Inferior parietal cortex (tissue), 1 donor: Measurements from ENCODE around the gene PLXNA4.

Source experiments
- DNase-seq: peaks from one replicate; pipeline ENCODE4 v3.0.0-alpha.2; 2016; ENCODE audit errors: extremely low spot score

The PLXNA4 gene

DNA sequence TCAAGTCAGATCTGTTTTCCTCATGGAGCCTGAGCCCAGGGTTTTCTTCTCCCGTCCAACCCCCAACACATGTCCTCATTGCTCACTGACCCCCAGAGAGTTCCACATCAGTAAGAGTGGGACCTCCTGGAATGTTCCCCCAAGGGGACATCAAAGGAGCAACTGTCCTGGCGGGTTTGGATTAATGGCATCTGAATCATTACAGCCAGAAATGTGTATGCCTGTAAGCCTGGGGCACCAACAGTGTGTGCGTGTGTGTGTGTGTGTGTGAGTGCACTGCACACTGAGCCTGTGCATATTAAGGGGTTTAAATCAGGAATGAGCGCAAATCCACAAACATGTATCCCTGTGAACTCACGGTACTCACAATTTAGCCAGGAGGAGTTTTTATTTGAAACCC, 222.3 kb downstream of the PLXNA4 start:
- no peak for DNase-seq

DNA sequence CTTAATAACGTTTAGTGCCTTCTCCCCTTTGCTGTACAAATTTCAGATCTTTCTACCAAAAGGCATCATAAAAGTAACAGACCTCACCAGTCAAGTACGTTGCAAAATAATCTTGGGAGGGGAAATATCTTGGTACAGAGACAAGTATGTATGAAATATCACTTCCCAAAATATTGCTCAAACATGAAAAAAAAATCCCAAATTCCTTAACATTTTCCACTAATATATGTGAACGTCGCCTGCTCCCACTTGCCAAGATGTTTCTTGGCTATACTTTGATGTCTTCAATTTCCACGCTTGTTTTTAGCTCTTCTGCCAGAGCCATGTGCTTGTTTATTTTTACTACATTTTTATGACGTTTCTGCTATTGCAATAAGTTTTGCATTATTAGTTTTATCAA, 223.5 kb downstream of the PLXNA4 start:
- no peak for DNase-seq

DNA sequence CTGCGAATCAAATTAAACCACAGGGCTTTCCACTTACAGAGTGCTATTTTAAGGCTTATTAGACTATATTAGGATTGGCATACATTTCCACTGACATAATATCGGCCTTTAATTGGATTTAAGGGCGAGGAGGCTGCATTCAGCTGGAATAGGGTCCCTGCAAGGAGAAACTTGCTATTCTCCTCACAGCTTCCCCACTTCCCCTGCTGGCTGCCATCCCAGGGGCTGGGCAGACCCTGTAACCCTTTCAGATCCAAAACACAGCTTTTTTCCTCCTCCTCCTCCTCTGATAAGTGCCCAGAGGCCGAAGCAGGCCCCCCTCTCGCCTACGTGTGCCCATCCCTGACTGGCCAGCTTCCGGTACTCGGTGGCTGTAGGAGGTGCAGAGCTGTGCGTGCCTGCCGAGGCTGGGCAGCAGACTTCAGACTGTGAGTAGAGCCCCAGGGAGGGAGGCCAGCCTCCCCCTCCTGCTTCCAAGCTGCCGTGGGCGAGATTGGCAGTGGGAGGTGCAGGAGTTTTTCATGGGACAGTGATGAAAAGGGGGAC, 224.2 kb downstream of the PLXNA4 start:
- no peak for DNase-seq

DNA sequence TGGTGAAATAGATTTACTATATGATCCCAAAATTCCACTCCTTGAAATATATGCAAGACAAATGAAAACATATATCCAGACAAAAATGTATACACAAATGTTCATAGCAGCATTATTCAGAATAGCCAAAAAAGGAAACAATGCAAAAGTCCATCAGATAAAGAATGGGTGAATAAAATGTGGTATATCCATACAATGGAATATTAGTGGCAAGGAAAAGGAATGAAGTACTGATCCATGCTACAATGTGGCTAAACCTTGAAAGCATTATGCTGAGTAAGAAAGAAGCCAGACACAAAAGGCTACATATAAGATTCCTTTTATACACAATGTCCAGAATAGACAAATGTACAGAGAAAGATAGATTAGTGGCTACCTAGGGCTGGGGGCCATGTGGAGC, 225.5 kb downstream of the PLXNA4 start:
- no peak for DNase-seq

DNA sequence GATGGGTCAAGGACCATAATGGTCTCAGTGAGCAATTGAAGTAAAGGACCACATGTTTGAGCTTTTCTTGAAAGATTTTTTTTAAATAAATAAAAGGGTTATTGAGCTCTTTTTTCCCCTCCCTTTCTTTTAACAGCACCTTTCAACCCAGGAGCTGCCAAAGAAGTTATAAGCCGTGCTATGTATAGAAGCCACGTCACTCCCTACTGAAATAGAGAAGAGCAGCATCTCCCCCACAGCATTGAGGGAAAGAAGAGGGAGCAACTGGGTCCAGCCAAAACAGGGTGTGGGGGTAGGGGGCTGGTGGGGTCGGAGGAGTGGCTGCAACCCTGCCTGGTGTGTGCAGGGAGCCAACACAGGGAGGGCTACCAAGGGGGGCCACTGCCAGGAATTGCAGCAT, 227.2 kb downstream of the PLXNA4 start:
- DNase-seq, result no peak

DNA sequence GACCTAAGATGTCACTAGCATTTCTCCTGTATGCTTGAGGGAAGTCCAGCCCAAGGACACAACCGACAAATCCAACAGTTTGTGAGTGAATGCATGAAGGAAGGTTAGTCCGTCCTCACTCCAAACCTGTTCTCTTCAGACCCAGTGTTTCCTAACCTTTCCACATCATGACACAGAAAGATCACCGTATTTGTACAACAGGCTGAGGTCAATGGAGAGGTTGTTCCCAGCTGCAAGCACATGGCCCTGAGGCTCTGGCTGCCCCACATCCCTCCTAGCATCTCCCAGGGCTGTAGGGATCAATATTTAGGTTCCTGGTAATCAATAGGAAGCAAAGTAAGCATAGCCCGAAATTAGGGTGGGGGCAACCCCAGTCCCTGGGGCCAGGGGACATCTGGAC, 227.9 kb downstream of the PLXNA4 start:
- DNase-seq, result no peak

DNA sequence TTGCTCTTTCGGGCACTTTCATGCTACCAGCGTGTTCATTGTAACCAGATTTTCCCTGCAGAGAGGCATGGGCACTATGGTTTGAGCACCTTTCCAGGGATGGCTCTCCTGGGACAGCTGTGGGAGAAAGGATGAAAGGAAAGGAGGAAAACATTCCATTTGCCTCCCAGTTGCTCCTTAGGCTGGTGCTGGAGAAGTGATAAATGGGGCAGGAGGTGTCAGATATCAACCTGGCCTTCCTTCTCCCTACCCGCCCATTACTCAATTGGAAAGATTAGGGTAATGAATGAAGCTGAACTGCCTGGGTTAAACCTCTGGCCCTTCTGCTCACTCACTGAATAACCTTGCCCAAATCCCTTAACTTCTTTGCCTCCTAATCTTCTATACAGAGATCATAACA, 228.4 kb downstream of the PLXNA4 start:
- DNase-seq, result no peak

DNA sequence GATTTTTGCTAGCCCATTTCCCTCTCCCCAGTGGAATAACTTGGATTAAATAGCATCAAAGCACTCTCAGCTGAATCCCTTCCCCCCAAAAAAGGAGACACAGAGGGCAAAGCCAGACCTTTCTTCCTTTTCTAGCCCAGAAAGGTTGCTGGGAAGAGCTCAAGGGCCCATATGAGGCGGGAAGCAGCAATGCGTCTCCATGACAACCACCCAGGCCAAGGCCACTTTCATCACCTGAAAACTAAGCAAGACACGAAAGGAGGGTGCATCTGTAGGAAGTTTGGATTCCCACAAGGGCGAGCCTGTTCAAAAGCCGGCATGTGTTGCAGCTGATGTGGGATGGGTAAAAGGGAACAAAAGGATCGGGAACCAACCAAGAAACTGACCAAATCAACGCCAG, 229.1 kb downstream of the PLXNA4 start:
- no peak for DNase-seq

DNA sequence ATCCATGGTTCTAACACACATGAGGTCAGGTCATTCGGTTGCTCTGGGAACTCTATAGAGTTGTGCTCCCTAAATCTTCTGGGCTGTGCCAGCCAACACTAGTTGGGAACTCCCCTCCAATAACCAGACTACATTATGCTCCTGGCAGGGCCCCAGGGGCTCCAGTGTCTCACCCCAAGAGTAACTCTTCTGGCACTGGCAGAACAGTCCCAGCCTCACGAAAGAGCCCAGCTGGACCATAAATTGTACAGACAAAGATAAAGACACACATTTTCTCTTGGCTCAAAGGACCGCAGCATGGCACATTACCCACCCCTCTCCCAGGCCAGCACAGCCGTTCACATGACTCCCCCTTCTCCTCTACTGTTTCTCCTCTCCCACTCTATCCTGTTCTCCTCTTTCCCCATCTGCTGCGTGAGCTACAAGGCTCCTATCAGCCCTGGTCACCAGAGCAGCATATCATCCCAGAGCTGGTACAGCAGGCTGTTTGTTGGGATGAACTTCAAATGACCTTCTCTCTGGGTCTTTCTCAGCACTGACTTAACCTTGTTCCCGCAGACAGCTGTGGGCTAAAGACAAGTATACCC, 230.6 kb downstream of the PLXNA4 start:
- no peak for DNase-seq

DNA sequence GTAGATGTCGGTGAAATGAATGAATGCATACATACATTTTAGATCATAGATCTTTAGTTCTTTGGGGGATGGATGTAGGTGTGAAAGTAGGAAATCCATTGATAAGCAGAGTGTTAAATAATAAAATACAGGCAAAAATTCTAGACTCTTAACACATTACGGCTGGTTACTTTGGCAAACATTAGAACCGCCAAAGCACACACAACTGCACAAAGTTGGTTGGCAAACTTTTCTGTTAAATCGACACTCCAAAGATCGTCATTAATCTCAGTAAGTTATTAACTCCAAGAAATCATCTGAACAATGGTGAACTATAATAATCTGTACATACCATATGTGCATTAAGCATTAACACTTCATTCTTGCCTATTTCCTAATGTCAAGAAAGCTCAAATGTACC, 231.2 kb downstream of the PLXNA4 start:
- no peak for DNase-seq

DNA sequence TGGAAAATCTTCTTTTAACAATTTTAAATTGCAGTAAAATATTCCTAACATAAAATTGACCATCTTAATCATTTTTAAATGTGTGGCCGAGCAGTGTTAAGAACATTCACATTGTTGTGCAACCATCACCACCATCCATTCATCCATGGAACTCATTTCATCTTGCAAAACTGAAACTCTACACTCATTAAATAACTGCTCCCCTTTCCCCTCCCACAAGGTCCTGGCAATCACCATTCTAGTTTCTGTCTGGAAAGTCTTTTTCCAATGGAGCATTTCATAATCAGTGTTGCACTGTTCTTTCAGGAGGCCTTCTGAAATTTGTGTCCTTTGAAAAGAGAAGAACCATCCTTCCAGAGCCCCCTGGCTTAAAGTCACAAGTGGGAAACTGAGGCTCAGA, 233.1 kb downstream of the PLXNA4 start:
- DNase-seq, result no peak

DNA sequence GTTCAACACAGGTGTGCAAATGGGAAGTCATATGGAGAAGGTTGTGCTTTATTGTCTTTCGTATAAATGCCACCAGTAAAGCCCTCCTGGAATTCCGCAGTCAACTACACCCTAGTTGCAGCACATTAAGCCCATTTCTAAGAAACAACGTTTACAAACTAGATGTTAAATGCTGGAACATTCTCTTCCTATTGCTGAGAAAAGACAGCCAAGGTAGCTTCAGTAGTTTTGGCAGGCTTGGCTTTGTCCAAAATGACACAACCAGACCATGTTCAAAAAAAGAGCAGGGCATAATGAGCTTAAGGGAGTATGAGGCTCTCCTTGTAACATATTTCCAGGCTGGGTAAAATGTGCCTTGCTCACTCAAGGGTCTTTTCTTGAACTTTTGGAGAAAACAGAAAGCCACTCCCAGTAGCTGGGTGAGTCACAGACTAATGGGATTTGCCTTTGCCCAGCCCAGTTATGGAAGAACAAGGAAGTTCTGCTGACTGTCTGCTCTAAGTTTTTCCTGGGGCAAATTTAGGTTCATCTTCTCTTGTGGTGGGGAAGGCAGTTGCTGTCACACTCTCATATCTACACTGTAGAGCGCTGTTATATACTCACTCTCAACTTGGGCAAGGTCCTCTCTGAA, 238.7 kb downstream of the PLXNA4 start:
- no peak for DNase-seq

DNA sequence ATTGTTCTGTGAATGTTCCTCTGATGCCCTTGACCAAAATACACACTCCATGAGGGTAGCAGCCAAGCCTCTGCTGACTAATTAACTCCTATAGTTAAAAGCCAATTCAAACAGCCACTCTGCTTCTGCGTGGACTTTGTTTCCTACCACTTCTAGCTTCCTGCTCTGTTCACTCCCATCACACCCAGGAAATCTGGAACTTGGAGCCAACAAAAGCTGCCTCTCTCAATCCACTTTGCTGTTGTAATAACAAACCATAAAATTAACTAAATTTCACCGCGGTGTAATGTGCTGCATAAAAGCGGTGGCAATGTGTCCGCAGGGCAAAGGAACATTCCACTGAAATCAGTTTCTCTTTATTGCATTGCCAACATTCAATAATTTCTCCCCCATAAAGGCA, 239.5 kb downstream of the PLXNA4 start:
- no peak for DNase-seq

DNA sequence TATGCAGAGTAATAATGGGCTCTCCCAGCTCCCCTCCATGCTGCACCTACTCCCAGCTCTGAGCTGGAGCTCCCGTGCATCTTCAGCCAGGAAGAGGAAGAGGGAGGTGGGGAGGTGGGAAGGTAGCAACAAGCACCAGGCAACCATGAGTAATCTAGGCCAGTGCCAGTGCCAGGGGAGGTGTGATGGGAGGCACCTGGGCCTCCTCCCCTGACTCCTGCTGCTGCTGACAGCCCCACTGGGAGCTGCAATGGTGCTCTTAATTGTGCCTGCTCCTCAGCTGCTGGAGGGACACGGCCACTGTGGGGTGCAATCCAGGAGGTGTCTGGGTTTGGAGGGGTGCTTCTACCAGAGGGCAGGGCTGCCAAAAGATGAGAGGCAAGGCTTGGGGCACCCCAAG, 243.0 kb downstream of the PLXNA4 start:
- no peak for DNase-seq

DNA sequence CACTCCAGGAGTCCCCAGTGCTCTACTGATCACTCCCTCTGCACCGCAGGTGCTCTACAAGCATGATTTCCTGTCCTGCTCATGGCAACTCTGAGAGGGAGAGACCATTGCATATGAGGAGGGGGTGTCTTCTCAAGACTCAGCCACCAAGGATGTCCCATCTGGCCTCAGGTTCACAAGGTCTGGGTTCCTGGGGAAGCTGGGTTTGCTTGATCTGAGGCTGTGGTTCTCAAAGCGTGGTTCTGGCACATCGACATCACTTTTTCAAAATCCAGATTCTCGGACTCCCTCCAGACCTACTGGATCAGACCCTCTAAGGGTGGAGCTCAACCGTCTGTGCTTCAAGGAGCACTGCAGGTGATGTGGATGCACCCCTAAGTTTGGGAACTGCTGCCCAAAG, 247.5 kb downstream of the PLXNA4 start:
- no peak for DNase-seq

DNA sequence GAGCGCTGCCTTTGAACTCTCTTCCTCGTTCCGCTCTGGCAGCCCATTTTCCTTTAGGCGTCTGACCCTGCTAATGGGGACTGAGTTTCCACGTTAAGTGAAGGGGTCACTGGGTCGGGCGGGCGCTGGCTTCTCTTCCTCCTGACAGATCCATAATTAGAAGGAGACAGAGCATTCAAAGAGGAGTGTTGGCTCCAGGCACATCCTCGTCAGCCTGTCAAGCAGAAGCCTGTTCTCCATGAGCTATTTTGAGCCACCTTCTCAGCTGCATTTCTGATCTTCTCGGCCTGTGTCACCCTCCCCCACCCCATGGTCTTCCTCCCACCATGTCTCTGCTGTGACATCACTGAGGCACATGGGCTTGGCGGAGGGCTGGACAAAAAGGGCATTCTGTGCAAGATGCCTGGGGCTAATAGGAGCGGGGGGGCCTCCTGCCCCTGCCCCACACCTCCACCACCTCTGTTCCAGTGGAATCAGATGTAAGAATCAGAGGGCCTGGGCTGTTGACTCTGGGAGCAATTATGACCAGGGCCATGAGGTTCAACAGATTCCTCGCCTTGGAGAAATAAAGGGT, 248.1 kb downstream of the PLXNA4 start:
- DNase-seq, result no peak

DNA sequence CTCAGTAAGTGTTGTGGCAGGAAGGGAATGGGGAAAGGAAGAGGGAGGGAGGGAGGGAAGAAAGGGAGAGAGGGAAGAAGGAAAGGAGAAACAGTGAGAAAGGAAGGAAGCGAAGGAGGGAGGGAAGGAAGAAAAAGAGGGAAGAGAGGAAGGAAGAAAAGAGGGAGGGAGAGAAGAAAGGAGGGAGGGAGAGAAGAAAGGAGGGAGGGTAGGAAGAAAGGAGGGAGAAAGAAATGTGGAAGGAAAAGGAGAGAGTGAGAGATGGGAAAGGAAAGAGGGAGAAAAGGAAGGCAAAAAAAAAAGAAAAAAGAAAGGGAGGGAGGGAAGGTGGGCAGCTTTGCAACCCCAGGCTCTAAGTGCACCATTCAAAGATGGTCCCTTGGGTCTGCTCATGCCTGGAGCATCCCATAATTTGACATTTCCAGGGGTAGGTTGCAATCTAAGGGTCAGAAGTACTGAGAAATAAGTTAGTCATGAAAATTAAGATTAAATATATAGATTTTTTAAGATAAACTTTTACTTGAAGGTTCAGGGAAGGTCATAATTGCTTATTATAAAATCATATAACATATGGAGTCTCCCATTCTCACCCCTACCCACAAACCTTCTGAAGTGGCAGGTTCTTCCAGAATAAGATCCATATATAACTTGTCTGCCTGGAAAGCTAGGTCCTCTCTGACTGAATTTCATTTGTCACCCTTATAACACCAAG, 249.2 kb downstream of the PLXNA4 start:
- DNase-seq, result no peak

DNA sequence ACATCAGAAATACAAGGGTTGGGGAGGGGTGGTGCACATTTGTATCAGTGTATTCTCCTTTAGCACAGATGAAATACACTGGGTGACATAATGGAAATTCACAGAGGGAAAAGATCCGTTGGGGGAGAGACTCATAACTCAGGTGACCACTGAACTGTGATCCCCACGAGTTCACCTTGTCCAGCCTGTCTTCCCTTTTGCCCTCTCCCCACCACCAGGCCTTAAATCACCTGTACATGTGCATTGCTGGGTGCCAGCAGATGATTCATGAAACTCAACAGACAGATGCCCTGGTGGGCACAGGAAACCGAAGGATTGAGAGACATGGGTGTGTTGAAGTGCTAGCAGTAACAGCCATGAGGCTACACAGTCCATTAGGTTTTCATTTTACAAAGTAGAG, 253.3 kb downstream of the PLXNA4 start:
- no peak for DNase-seq

DNA sequence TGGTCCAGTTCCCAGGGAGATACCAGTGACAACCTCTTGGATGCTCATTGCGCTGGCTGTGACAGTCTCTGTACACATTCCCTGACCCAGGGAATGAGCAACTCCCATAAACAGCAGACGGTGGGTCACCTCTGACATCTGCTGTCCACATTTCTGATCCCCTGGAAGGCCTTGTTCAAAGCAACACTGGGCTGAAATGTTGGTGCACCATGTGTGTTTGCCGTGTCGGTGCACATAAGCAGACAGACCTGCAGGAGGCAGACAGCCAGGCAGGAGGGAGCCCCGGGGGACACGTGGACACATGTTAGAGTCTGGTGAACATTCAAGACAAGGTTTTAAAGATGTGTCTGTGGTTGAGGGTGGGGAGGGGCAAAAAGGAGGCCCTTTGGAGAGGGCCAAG, 254.9 kb downstream of the PLXNA4 start:
- no peak for DNase-seq

DNA sequence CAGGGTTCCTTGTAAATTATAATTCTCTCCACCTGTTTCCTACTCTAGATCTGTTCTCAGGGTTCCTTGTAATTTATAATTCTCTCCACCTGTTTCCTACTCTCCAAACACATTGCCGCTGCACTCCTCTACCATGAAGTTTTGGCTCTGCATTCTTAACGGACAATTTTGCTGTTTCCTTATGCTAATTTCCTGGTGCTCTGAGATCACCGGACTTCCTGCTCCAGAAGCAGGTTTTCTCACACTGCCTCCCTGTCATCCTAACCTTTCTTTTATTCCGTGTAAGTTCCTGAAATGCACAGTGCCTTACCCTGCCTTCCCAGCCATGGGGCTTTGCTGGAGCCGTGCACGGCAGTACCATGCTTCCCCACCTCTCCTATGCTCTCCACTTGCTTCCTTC, 256.8 kb downstream of the PLXNA4 start:
- no peak for DNase-seq

DNA sequence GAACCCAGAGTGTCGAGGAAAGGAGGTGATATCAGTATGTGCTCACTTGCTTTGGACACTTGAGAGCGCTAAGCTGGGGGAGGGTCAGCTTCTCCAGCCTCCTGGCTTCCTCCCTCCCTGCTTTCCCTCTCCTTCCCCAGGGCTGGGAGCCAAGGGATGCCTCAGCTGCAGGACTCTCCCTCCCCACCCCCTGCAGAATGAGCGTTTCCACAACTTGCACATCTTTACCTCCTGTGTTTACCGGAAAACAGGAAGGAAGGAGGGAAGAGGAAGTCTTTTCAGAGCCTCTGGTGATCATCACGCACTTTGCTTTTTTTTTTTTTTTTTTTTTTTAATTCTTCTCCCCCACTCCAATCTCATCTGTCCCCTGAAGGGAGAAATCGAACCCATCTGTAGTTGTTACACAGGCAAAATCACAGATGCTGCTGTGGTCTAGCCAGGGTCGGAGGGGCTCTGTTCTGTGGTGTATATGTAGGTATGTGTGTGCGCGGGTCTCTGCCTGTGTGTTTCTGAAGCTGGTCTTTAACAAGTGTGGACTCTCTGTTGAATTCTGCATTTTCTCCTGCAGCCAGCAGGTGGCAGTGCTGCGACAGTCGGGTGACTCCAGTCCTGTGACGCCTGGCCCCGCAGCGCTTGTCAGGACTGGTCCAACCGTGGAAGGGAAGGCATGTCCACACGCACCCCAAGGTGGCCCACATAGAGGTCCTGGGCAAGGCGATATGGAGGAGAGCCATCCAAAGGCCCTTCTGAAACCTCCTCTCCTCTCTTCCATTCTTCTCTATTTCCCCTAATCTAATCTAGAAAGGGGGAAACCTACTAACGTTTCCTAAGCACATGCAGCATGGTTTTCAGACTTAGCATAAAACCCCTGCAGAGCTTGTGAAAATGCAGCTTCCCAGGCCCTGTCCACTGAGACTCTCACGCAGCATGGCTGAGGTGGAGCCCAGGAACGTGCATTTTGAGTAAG, 257.6 kb downstream of the PLXNA4 start:
- peak; percentile 92 for DNase-seq
